WTC11 (cell line): ENCODE data around the gene KCNK4. TPM values are rescaled to one million over a fixed set of nuclear protein-coding genes. Genes with fewer than 3 reads are reported as not detected.

Source experiments
- ATAC-seq: fragments of 200-7000 bp; cut with Tn5 transposase; 2 replicates; pipeline ENCODE4 v1.10.0; 2021; ENCODE audit warnings: mild to moderate bottlenecking, moderate library complexity
- Bru-seq: library from RNA; stranded (reverse); fragments of 400-500 nt; gene quantifications from one replicate; lab custom pipeline; 2021; lab: Mats Ljungman, UMichigan
- CTCF ChIA-PET: fragments of 300-600 bp; sonication (Branson Sonifier 250); formaldehyde crosslinking; loops from one replicate; lab custom pipeline; 2021; ENCODE audit warnings: antibody characterized with exemption; lab: Charles Lee
- POLR2A ChIA-PET: fragments of 350-600 bp; sonication (Branson Sonifier 250); formaldehyde crosslinking; loops from one replicate; lab custom pipeline; 2021; ENCODE audit warnings: antibody characterized with exemption; lab: Charles Lee
- DNase-seq: peaks from one replicate; pipeline ENCODE4 v3.0.0; 2021; ENCODE audit warnings: low spot score
- H3K27ac Mint-ChIP-seq: 2 replicates; pipeline ENCODE4 v1.8.0; 2021; ENCODE audit warnings: mixed read lengths
- H3K27me3 Mint-ChIP-seq: 2 replicates; pipeline ENCODE4 v1.8.0; 2021; ENCODE audit warnings: low read depth, mild to moderate bottlenecking, moderate library complexity, mixed read lengths
- H3K36me3 Mint-ChIP-seq: 2 replicates; pipeline ENCODE4 v1.8.0; 2021; ENCODE audit warnings: mixed read lengths
- H3K4me1 Mint-ChIP-seq: 2 replicates; pipeline ENCODE4 v1.8.0; 2022; ENCODE audit warnings: mixed read lengths
- H3K4me3 Mint-ChIP-seq: 2 replicates; pipeline ENCODE4 v1.8.0; 2021; ENCODE audit warnings: mild to moderate bottlenecking, moderate library complexity, mixed read lengths
- H3K9me3 Mint-ChIP-seq: 2 replicates; pipeline ENCODE4 v1.8.0; 2021; ENCODE audit warnings: mixed read lengths
- AR ChIP-seq: fragments of 250-450 bp; sonication (Bioruptor Pico); IDR thresholded peaks from 2 replicates; pipeline ENCODE4 v1.9.0; 2021; ENCODE audit warnings: mild to moderate bottlenecking
- ELF4 ChIP-seq: sonication (generic); formaldehyde crosslinking; IDR thresholded peaks from 2 replicates; pipeline ENCODE4 v1.8.1; 2022; ENCODE audit warnings: low read depth, mild to moderate bottlenecking, moderate library complexity, missing genetic modification reagents
- EMX1 ChIP-seq: fragments of 250-450 bp; sonication (Bioruptor Pico); IDR thresholded peaks from 2 replicates; pipeline ENCODE4 v1.8.0; 2021; ENCODE audit warnings: mild to moderate bottlenecking
- ESRRA ChIP-seq: sonication (generic); formaldehyde crosslinking; IDR thresholded peaks from 2 replicates; pipeline ENCODE4 v1.8.1; 2022; ENCODE audit warnings: mild to moderate bottlenecking, missing genetic modification reagents, borderline replicate concordance
- ETV6 ChIP-seq: sonication (generic); formaldehyde crosslinking; IDR thresholded peaks from 2 replicates; pipeline ENCODE4 v1.8.1; 2022; ENCODE audit warnings: mild to moderate bottlenecking, missing genetic modification reagents
- JUN ChIP-seq: sonication (generic); formaldehyde crosslinking; IDR thresholded peaks from 2 replicates; pipeline ENCODE4 v1.8.0; 2023; ENCODE audit warnings: mild to moderate bottlenecking, missing genetic modification reagents
- RELA ChIP-seq: sonication (generic); formaldehyde crosslinking; IDR thresholded peaks from 2 replicates; pipeline ENCODE4 v1.8.1; 2022; ENCODE audit warnings: missing genetic modification reagents, mild to moderate bottlenecking, borderline replicate concordance
- SP1 ChIP-seq: sonication (generic); formaldehyde crosslinking; conservative IDR thresholded peaks from 2 replicates; pipeline ENCODE4 v1.8.1; 2022; ENCODE audit warnings: missing genetic modification reagents
- TEAD4 ChIP-seq: sonication (generic); formaldehyde crosslinking; IDR thresholded peaks from 2 replicates; pipeline ENCODE4 v1.8.0; 2022; ENCODE audit warnings: mild to moderate bottlenecking, missing genetic modification reagents
- ZBTB21 ChIP-seq: sonication (generic); formaldehyde crosslinking; IDR thresholded peaks from 2 replicates; pipeline ENCODE4 v1.8.1; 2023; ENCODE audit warnings: mild to moderate bottlenecking, missing genetic modification reagents, borderline replicate concordance
- ZBTB43 ChIP-seq: sonication (generic); formaldehyde crosslinking; IDR thresholded peaks from 2 replicates; pipeline ENCODE4 v1.8.1; 2023; ENCODE audit warnings: mild to moderate bottlenecking, missing genetic modification reagents
- ZNF138 ChIP-seq: sonication (generic); formaldehyde crosslinking; conservative IDR thresholded peaks from 2 replicates; pipeline ENCODE4 v1.8.1; 2022; ENCODE audit warnings: mild to moderate bottlenecking, moderate library complexity, missing genetic modification reagents
- ZNF263 ChIP-seq: sonication (generic); formaldehyde crosslinking; IDR thresholded peaks from 2 replicates; pipeline ENCODE4 v1.8.1; 2022; ENCODE audit warnings: low read depth, mild to moderate bottlenecking, moderate library complexity, missing genetic modification reagents
- ZNF281 ChIP-seq: sonication (generic); formaldehyde crosslinking; IDR thresholded peaks from 2 replicates; pipeline ENCODE4 v1.8.0; 2023; ENCODE audit warnings: mild to moderate bottlenecking, missing genetic modification reagents
- ZNF317 ChIP-seq: sonication (generic); formaldehyde crosslinking; IDR thresholded peaks from 2 replicates; pipeline ENCODE4 v1.8.1; 2023; ENCODE audit warnings: low read depth, mild to moderate bottlenecking, moderate library complexity, missing genetic modification reagents, borderline replicate concordance
- long read RNA-seq, 3 experiments: library from RNA in 1 of 3; library from capped mRNA in 1 of 3; library from polyadenylated mRNA in 1 of 3; unstranded in 2 of 3; stranded (forward) in 1 of 3; transcript quantifications; one replicate each; pipeline ENCODE4 v2.0.0, GENCODE V29; 2021
- total RNA-seq: library from RNA; stranded (reverse); gene quantifications from 3 replicates; pipeline ENCODE4 v1.2.3, GENCODE V29; 2021
- TF ChIP-seq, protein P1 (sequence below): sonication (generic); formaldehyde crosslinking; IDR thresholded peaks from 2 replicates; pipeline ENCODE4 v1.8.0; 2022; ENCODE audit warnings: missing genetic modification reagents
- TF ChIP-seq, protein P2 (sequence below): fragments of 250-450 bp; sonication (Bioruptor Pico); IDR thresholded peaks from 2 replicates; pipeline ENCODE4 v2.1.2; 2022; ENCODE audit warnings: mild to moderate bottlenecking, moderate library complexity
- TF ChIP-seq, protein P3 (sequence below): sonication (generic); formaldehyde crosslinking; IDR thresholded peaks from 2 replicates; pipeline ENCODE4 v1.8.0; 2022; ENCODE audit warnings: mild to moderate bottlenecking, missing genetic modification reagents

Gene KCNK4
- total RNA-seq (0.25 to 0.74 TPM (median 0.48 TPM) in 3 replicates), Bru-seq, nascent RNA (not detected)
- long read RNA-seq, experiment 1, partial matches to known transcripts: 0 of 1 reads
- long read RNA-seq, experiment 1, other reads (novel, unspliced or antisense): 0 of 1 reads
- long read RNA-seq, experiment 2, partial matches to known transcripts: 0 of 1 reads
- long read RNA-seq, experiment 2, other reads (novel, unspliced or antisense): 1 of 1 reads
- long read RNA-seq, experiment 3: 0 reads

- peaks cover 71% of the 10 kb centered on the region for H3K27me3 Mint-ChIP-seq
- TF ChIP-seq ZNF138 (CRISPR knock-in tag): no peak
- TF ChIP-seq, protein P1, sequence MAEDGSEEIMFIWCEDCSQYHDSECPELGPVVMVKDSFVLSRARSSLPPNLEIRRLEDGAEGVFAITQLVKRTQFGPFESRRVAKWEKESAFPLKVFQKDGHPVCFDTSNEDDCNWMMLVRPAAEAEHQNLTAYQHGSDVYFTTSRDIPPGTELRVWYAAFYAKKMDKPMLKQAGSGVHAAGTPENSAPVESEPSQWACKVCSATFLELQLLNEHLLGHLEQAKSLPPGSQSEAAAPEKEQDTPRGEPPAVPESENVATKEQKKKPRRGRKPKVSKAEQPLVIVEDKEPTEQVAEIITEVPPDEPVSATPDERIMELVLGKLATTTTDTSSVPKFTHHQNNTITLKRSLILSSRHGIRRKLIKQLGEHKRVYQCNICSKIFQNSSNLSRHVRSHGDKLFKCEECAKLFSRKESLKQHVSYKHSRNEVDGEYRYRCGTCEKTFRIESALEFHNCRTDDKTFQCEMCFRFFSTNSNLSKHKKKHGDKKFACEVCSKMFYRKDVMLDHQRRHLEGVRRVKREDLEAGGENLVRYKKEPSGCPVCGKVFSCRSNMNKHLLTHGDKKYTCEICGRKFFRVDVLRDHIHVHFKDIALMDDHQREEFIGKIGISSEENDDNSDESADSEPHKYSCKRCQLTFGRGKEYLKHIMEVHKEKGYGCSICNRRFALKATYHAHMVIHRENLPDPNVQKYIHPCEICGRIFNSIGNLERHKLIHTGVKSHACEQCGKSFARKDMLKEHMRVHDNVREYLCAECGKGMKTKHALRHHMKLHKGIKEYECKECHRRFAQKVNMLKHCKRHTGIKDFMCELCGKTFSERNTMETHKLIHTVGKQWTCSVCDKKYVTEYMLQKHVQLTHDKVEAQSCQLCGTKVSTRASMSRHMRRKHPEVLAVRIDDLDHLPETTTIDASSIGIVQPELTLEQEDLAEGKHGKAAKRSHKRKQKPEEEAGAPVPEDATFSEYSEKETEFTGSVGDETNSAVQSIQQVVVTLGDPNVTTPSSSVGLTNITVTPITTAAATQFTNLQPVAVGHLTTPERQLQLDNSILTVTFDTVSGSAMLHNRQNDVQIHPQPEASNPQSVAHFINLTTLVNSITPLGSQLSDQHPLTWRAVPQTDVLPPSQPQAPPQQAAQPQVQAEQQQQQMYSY: peak; percentile 59
- TF ChIP-seq ETV6: no peak
- no peak for TF ChIP-seq TEAD4 (CRISPR knock-in tag)
These were observed at the start of gene KCNK4 for GRCh38 chr11:64291262-64291751. KCNK4 (plus strand) TSS chr11:64291302; CDS start chr11:64293019, 1,717 bp downstream.

GRCh38 chr11:64241491-64242374, 49.4 kb upstream of the KCNK4 start:
- H3K9me3 Mint-ChIP-seq: no peaks in the 10 kb centered on the region
- DNase-seq (peak; percentile 100), ATAC-seq (peak; percentile 11)
- H3K36me3 Mint-ChIP-seq: peaks cover 12% of the 10 kb centered on the region
- CTCF ChIA-PET: interaction anchor here (0.6 to 3.8 kb wide), 16 partner anchors 9 to 322 kb away, joined by 3 to 50 read pairs (median 5); partner anchors contain the start of genes ESRRA, NUDT22, PLCB3 and PRDX5
- peak overlapping the region; percentile 88 for H3K4me3 Mint-ChIP-seq
- no peaks in the 10 kb centered on the region for H3K27me3 Mint-ChIP-seq
- H3K27ac Mint-ChIP-seq: peak overlapping the region; percentile 86; the same call in 1 of the 2 replicates
- peaks cover 30% of the 10 kb centered on the region for H3K4me1 Mint-ChIP-seq
- POLR2A ChIA-PET: interaction anchor here (0.5 to 1.5 kb wide), 12 partner anchors 8 to 89 kb away, joined by 3 to 9 read pairs (median 4); partner anchors contain the start of genes PLCB3, PRDX5, STIP1 and TRMT112
- TF ChIP-seq ZBTB21 (CRISPR knock-in tag) (no peak), EMX1 (CRISPR knock-in tag) (0 out of 2 replicates have a peak, but pooled peaks have one; percentile 22), ZNF317 (CRISPR knock-in tag) (no peak), AR (CRISPR knock-in tag) (no peak), ELF4 (CRISPR knock-in tag) (no peak), ZNF138 (CRISPR knock-in tag) (no peak), ESRRA (CRISPR knock-in tag) (0 out of 2 replicates have a peak, but pooled peaks have one; percentile 57), ZNF263 (CRISPR knock-in tag) (no peak; the same call in 1 of the 2 replicates), ZNF281 (CRISPR knock-in tag) (0 out of 2 replicates have a peak, but pooled peaks have one; percentile 31), RELA (CRISPR knock-in tag) (0 out of 2 replicates have a peak, but pooled peaks have one; percentile 29), SP1 (no peak; the same call in 1 of the 2 replicates), JUN (no peak), ZBTB43 (CRISPR knock-in tag) (0 out of 2 replicates have a peak, but pooled peaks have one; percentile 10)
- TF ChIP-seq, protein P2, sequence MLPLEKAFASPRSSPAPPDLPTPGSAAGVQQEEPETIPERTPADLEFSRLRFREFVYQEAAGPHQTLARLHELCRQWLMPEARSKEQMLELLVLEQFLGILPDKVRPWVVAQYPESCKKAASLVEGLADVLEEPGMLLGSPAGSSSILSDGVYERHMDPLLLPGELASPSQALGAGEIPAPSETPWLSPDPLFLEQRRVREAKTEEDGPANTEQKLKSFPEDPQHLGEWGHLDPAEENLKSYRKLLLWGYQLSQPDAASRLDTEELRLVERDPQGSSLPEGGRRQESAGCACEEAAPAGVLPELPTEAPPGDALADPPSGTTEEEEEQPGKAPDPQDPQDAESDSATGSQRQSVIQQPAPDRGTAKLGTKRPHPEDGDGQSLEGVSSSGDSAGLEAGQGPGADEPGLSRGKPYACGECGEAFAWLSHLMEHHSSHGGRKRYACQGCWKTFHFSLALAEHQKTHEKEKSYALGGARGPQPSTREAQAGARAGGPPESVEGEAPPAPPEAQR (CRISPR knock-in tag): no peak
- TF ChIP-seq, protein P3, sequence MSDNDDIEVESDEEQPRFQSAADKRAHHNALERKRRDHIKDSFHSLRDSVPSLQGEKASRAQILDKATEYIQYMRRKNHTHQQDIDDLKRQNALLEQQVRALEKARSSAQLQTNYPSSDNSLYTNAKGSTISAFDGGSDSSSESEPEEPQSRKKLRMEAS (CRISPR knock-in tag): no peak

More at GRCh38 chr11:64291262-64291751, at the start of gene KCNK4:
- ChIA-PET CTCF (interaction anchor here (1.0 to 12.5 kb wide), 3 partner anchors 12 to 64 kb away, joined by 3 to 151 read pairs (median 4); partner anchors contain the start of gene ESRRA), POLR2A (no interaction called here)
- H3K27ac Mint-ChIP-seq: no peak within 1 kb of the TSS
- no peak for DNase-seq
- H3K4me1 Mint-ChIP-seq: peaks cover 10% of the 10 kb centered on the region
- peak within 1 kb of the TSS; percentile 66 for H3K4me3 Mint-ChIP-seq
- peak; percentile 50 for ATAC-seq
- H3K36me3 Mint-ChIP-seq: no peaks in the 10 kb centered on the region
- H3K9me3 Mint-ChIP-seq: no peaks in the 10 kb centered on the region
